Right atrium auricular region (tissue), 2 donors: ENCODE results near the gene PDXK. TPM values are rescaled to one million over a fixed set of nuclear protein-coding genes. Genes with fewer than 3 reads are reported as not detected.
"Not testable (repeated sequence)": the region's sequence is repeated elsewhere in the genome, so short reads cannot be mapped to it uniquely, and the experiment has no call there.

ENCODE experiments used
- DNase-seq: peaks from one replicate; pipeline ENCODE4 v3.0.0-alpha.2; 2019; ENCODE audit warnings: low spot score
- H3K27ac ChIP-seq, 2 donors: fragments of 200-600 bp; sonication (generic); 1 replicate in 1 of 2; 2 replicates in 1 of 2; pipeline ENCODE4 v1.5.1; 2016 to 2019
- H3K27me3 ChIP-seq, 2 donors: fragments of 200-600 bp; sonication (generic); one replicate each; pipeline versions ENCODE4 v1.5.1 to v1.6.0; 2017 to 2019
- H3K36me3 ChIP-seq: fragments of 200-600 bp; sonication (generic); one replicate; pipeline ENCODE4 v1.5.1; 2016
- H3K4me1 ChIP-seq, 2 donors: fragments of 200-600 bp; sonication (generic); one replicate each; pipeline versions ENCODE4 v1.5.1 to v1.6.0; 2017 to 2019
- H3K4me3 ChIP-seq, 2 donors: fragments of 200-600 bp; sonication (generic); 1 replicate in 1 of 2; 2 replicates in 1 of 2; pipeline ENCODE4 v1.5.1; 2017 to 2019; ENCODE audit warnings: mild to moderate bottlenecking in 1 of 2, moderate library complexity in 1 of 2
- H3K9me3 ChIP-seq, 2 donors: fragments of 200-600 bp; sonication (generic); one replicate each; pipeline ENCODE4 v1.5.1; 2019
- total RNA-seq, 2 donors: library from RNA; depleted of rRNA; stranded (reverse); fragments of >200 nt; gene quantifications; one replicate each; pipeline ENCODE4 v1.1.0, GENCODE V29; 2016
- TF ChIP-seq, protein P1 (sequence below), 2 donors: fragments of 200-600 bp; sonication (generic); IDR thresholded peaks; one replicate each; pipeline ENCODE4 v1.5.1; 2019; ENCODE audit warnings: antibody characterized with exemption in 2 of 2

The PDXK gene
- total RNA-seq, 2 donors from 2014 or later, result 29.1 to 45.7 TPM

DNA sequence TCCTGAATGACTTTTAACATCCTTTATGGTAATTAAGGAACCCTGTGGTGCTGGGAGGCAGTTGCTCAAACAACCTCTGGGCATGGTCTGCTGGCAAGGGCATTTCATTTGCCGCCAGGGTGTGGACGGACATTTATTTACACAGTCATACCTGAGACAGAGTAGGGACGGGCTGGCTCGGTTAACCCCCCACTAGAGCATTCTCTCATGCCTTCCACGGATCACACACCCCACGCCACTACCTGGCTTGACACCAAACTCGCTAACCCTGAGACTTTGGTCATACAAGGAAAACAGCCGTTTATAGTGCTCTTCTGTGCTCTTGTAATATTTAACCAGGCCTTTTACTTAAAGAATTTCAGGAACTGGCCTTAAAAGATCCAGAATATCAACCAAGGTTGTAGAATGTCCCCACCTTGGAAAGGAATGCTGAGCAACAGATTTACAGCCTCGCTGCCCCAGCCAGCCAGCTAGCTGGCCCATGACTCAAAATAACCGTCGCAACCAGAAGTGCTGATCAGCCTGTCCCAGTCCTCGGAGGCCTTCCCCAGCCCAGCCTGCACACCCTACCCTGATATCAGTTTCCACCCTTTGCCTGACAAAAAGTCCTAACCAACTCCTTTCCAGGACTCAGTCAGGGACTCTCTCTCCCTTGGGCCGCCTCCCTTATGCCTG lies 6.5 kb upstream of the PDXK start:
- Histone ChIP-seq H3K27ac (no peak overlapping the region), H3K27me3 (no peaks in the 10 kb centered on the region), H3K4me1 (no peaks in the 10 kb centered on the region), H3K4me3 (no peak overlapping the region), H3K9me3 (no peaks in the 10 kb centered on the region), H3K36me3 (no peaks in the 10 kb centered on the region)
- no peak for DNase-seq
- TF ChIP-seq, protein P1, sequence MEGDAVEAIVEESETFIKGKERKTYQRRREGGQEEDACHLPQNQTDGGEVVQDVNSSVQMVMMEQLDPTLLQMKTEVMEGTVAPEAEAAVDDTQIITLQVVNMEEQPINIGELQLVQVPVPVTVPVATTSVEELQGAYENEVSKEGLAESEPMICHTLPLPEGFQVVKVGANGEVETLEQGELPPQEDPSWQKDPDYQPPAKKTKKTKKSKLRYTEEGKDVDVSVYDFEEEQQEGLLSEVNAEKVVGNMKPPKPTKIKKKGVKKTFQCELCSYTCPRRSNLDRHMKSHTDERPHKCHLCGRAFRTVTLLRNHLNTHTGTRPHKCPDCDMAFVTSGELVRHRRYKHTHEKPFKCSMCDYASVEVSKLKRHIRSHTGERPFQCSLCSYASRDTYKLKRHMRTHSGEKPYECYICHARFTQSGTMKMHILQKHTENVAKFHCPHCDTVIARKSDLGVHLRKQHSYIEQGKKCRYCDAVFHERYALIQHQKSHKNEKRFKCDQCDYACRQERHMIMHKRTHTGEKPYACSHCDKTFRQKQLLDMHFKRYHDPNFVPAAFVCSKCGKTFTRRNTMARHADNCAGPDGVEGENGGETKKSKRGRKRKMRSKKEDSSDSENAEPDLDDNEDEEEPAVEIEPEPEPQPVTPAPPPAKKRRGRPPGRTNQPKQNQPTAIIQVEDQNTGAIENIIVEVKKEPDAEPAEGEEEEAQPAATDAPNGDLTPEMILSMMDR (IDR thresholded peaks at IDR 0.05), result no peak

DNA sequence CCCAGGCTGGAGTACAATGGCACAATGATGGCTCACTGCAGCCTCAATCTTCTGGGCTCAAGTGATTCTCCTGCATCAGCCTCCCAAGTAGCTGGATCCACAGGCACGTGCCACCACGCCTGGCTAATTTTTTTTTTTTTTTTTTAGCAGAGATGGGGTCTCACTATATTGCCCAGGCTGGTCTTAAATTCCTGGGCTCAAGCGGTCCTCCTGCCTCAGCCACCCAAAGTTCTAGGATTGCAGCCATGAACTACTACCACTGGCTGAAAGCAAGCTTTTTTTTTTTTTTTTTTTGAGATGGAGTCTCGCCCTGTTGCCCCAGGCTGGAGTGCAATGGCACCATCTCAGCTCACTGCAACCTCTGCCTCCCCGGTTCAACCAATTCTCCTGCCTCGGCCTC lies 5.8 kb upstream of the PDXK start:
- not testable (repeated sequence) for DNase-seq, H3K4me1 ChIP-seq, H3K9me3 ChIP-seq, H3K27me3 ChIP-seq, H3K27ac ChIP-seq, H3K36me3 ChIP-seq, H3K4me3 ChIP-seq

DNA sequence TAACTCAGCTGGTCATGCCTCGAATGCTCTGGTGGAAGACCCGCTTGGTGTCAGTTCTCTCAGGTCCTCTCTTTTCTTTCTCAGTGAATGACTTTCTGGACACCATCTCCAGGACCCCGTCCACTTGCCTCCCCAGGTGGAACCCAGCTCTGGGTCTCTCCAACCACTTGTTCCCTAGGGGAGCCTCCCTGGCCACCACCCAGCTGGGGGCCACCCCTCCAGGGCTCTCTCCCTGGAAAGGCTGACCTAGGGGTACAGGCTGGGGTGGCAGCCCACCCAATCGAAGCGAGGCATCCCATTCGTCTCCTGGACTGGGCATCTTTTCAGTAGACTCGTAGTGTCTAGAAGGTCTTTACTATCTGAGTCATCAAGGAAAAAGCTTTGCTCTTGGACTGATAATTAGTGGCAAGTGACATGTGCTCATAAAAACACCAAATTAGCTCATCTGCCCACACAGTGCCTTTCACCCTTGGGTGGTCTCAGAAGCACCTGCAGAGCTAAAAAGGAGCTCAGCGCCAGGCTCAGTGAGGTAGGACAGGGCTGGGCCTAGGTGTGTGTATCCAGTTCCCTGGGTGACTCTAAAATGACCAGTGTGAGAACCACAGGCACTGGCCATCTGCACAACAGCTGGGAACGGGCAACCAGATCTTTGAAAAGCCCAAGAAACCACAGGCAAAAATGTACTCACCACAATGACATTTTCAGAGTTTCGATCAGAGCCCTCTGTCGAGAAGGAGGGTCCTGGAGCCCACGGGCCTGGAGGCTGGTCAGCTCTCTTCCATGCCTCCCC lies 2.4 kb upstream of the PDXK start:
- Histone ChIP-seq H3K4me1 (peaks cover 0 to 24% of the 10 kb centered on the region in 2 donors), H3K9me3 (no peaks in the 10 kb centered on the region), H3K4me3 (no peak overlapping the region), H3K27me3 (no peaks in the 10 kb centered on the region), H3K27ac (no peak overlapping the region), H3K36me3 (no peaks in the 10 kb centered on the region)
- TF ChIP-seq, protein P1 (IDR thresholded peaks at IDR 0.05), result no peak
- no peak for DNase-seq

DNA sequence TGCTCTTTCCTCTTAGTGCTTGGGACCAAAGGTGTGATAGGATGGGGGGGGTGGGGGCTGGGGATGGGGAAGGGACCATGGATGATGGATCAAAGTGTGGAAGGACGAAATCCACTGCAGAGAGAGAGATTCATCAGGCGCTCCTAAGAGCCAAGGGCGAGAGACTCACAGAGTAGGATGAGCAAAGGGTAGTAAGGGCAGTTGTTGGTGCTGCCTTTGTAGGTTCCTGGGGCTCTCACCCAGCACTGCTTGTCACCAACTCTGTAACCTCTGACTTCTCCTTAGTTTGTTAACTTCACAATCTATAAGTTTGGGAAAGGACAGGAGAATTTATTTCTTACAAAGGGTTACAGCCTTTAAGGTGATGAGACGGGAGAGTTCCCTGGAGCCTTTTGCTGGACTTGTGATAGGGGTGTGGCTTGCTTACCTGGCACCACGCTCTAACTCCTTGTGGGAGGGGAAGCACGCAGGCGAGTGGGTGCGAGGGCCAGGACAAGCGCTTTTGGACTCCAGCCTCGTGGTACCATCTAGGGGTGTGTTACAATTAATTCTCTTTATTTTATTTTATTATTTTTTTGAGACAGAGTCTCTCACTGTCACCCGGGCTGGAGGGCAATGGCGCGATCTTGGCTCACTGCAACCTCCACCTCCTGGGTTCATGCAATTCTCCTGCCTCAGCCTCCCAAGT lies 1.6 kb upstream of the PDXK start:
- no peaks in the 10 kb centered on the region for H3K36me3 ChIP-seq
- H3K4me1 ChIP-seq, result peaks cover 0 to 31% of the 10 kb centered on the region in 2 donors
- TF ChIP-seq, protein P1 (IDR thresholded peaks at IDR 0.05), result no peak
- H3K27ac ChIP-seq, result no peak overlapping the region
- H3K27me3 ChIP-seq, result no peaks in the 10 kb centered on the region
- no peaks in the 10 kb centered on the region for H3K9me3 ChIP-seq
- H3K4me3 ChIP-seq, result no peak overlapping the region
- no peak for DNase-seq

DNA sequence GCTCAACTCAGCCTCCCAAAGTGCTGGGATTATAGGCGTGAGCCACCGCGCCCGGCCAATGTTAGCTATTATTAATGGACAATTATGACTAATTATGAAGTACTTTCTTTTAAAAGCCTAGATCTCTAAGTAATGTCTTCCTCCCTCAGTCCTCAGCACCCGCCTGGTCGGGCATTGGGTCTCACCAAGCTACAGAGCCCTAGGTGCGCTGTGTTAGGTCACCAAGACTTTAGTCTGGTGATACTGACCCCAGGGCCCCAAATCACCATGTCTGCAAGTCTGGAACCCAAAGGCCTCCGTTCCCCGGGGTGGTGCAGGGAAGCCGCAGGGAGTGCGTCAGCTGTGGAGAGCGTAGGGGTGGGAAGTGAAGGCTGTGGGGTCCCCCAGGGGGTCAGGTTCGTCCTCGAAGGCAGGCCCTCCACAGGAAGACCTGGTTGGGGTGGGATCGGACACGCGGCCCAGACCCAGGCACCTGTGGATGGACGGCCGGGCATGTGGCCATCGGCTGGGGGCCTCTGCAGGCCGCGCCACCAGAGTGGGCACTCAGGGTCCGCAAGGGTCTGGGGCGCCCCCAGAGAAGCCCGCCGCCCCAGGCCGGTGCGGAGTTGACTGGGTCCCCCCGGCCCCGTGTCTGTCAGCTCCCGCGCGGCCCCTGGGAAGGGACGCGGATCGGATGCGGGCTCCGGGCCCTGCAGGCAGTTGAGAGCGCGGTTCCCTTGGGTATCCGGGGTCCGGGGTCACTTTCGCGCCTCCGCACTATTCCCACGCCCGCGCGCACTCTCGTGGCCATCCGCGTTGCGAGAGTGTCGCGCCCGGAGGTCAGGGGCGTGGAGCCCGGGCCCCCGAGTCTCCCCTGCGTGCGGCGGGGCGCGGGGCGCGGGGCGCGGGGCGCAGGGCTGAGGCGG lies 710 bp upstream of the PDXK start:
- DNase-seq, result no peak
- TF ChIP-seq, protein P1 (IDR thresholded peaks at IDR 0.05), result no peak

More for the DNA sequence above, 710 bp upstream of the PDXK start:
- H3K4me1 ChIP-seq, result peaks cover 0 to 35% of the 10 kb centered on the region in 2 donors
- H3K27ac ChIP-seq, result peak overlapping the region; percentile 52 to 90
- H3K4me3 ChIP-seq, result peak overlapping the region; percentile 84 to 94
- no peaks in the 10 kb centered on the region for H3K9me3 ChIP-seq
- no peaks in the 10 kb centered on the region for H3K27me3 ChIP-seq
- no peaks in the 10 kb centered on the region for H3K36me3 ChIP-seq
